GM23338 (cell line): ENCODE data around the gene AGBL4.

Experiments used
- CREB1 ChIP-seq: fragments of 250-450 bp; sonication (Bioruptor Pico); IDR thresholded peaks from 2 replicates; pipeline ENCODE4 v1.5.0; 2020; ENCODE audit warnings: low read depth, mild to moderate bottlenecking, moderate library complexity
- POLR2AphosphoS5 ChIP-seq: IDR thresholded peaks from 2 replicates; pipeline ENCODE4 v1.6.1; 2016; ENCODE audit warnings: antibody characterized with exemption, low read depth
- TF ChIP-seq, protein P1 (sequence below), 2 experiments: fragments of 200-600 bp in 1 of 2; sonication (generic) in 1 of 2; conservative IDR thresholded peaks; 2 replicates each; pipeline versions ENCODE4 v1.5.1 to v1.6.1; 2016 to 2017; ENCODE audit warnings: antibody characterized with exemption in 2 of 2, low read depth in 2 of 2, mild to moderate bottlenecking in 2 of 2, moderate library complexity in 1 of 2
- TF ChIP-seq, protein P2 (sequence below): IDR thresholded peaks from 2 replicates; pipeline ENCODE4 v1.6.1; 2016; ENCODE audit warnings: antibody characterized with exemption

DNA sequence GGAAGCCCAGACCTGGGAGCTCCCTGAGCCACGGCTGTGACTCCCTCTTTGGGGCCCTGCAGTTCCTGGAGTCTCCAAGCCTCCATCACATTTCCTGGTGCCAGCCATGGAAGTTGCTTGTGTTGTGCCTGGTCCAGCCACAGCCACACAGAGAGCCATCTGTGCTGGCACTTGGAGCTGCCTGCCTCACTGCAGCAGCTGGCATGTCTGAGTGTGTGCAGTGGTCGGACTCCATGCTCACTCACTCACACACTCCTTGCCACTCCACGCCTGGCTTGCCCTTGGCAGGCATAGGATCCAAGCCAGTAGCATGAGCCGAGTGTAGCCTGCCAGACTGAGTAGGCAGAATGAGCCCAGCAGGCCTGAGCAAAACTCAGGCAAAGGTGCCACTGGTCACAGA, 730.7 kb downstream of the AGBL4 start:
- TF ChIP-seq, protein P1, sequence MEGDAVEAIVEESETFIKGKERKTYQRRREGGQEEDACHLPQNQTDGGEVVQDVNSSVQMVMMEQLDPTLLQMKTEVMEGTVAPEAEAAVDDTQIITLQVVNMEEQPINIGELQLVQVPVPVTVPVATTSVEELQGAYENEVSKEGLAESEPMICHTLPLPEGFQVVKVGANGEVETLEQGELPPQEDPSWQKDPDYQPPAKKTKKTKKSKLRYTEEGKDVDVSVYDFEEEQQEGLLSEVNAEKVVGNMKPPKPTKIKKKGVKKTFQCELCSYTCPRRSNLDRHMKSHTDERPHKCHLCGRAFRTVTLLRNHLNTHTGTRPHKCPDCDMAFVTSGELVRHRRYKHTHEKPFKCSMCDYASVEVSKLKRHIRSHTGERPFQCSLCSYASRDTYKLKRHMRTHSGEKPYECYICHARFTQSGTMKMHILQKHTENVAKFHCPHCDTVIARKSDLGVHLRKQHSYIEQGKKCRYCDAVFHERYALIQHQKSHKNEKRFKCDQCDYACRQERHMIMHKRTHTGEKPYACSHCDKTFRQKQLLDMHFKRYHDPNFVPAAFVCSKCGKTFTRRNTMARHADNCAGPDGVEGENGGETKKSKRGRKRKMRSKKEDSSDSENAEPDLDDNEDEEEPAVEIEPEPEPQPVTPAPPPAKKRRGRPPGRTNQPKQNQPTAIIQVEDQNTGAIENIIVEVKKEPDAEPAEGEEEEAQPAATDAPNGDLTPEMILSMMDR (conservative IDR thresholded peaks at IDR 0.05; ENCODE audit: low read depth in 2 of 2): no peak
- TF ChIP-seq, protein P2, sequence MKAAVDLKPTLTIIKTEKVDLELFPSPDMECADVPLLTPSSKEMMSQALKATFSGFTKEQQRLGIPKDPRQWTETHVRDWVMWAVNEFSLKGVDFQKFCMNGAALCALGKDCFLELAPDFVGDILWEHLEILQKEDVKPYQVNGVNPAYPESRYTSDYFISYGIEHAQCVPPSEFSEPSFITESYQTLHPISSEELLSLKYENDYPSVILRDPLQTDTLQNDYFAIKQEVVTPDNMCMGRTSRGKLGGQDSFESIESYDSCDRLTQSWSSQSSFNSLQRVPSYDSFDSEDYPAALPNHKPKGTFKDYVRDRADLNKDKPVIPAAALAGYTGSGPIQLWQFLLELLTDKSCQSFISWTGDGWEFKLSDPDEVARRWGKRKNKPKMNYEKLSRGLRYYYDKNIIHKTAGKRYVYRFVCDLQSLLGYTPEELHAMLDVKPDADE: no peak
- TF ChIP-seq CREB1: no peak
- TF ChIP-seq POLR2AphosphoS5: no peak
